HEK293T (cell line): ENCODE data around the gene MLLT10.

Source experiments
- BHLHE40 ChIP-seq: fragments of 450-650 bp; IDR thresholded peaks from 2 replicates; pipeline ENCODE4 v1.6.1; 2016; ENCODE audit warnings: mild to moderate bottlenecking, moderate library complexity, borderline replicate concordance
- ELF4 ChIP-seq: fragments of 450-650 bp; IDR thresholded peaks from 2 replicates; pipeline ENCODE4 v1.6.1; 2017; ENCODE audit warnings: antibody characterized with exemption
- FOXA1 ChIP-seq: fragments of 450-650 bp; IDR thresholded peaks from 2 replicates; pipeline ENCODE4 v1.6.1; 2016; ENCODE audit warnings: mild to moderate bottlenecking
- FOXK2 ChIP-seq: fragments of 450-650 bp; IDR thresholded peaks from 2 replicates; pipeline ENCODE4 v1.6.1; 2016; ENCODE audit warnings: mild to moderate bottlenecking
- FOXM1 ChIP-seq: fragments of 450-650 bp; IDR thresholded peaks from 2 replicates; pipeline ENCODE4 v1.6.1; 2017; ENCODE audit warnings: mild to moderate bottlenecking, borderline replicate concordance
- HDGF ChIP-seq: fragments of 450-650 bp; IDR thresholded peaks from 2 replicates; pipeline ENCODE4 v1.6.1; 2017; ENCODE audit warnings: antibody characterized with exemption, borderline replicate concordance
- L3MBTL2 ChIP-seq: fragments of 450-650 bp; conservative IDR thresholded peaks from 2 replicates; pipeline ENCODE4 v1.6.1; 2016; ENCODE audit warnings: mild to moderate bottlenecking
- LEF1 ChIP-seq: fragments of 450-650 bp; IDR thresholded peaks from 2 replicates; pipeline ENCODE4 v1.6.1; 2017; ENCODE audit warnings: mild to moderate bottlenecking, borderline replicate concordance
- NFRKB ChIP-seq: fragments of 450-650 bp; IDR thresholded peaks from 2 replicates; pipeline ENCODE4 v1.6.1; 2016; ENCODE audit warnings: mild to moderate bottlenecking, moderate library complexity
- SP1 ChIP-seq: fragments of 450-650 bp; IDR thresholded peaks from 2 replicates; pipeline ENCODE4 v1.6.1; 2017
- SUZ12 ChIP-seq: fragments of 450-650 bp; IDR thresholded peaks from 2 replicates; pipeline ENCODE4 v1.6.1; 2016; ENCODE audit warnings: mild to moderate bottlenecking
- TARDBP ChIP-seq: fragments of 450-650 bp; IDR thresholded peaks from 2 replicates; pipeline ENCODE4 v1.6.1; 2016
- ZNF384 ChIP-seq: fragments of 450-650 bp; IDR thresholded peaks from 2 replicates; pipeline ENCODE4 v1.6.1; 2016
- TF ChIP-seq, protein P1 (sequence below): fragments of 450-650 bp; IDR thresholded peaks from 2 replicates; pipeline ENCODE4 v1.6.1; 2016

GRCh38 chr10:21535494-21535965, 1.5 kb downstream of the MLLT10 start:
- TF ChIP-seq SP1 (no peak), TARDBP (no peak), FOXA1 (no peak), FOXM1 (no peak), ELF4 (no peak), ZNF384 (no peak), FOXK2 (no peak), NFRKB (no peak), HDGF (no peak), SUZ12 (no peak), L3MBTL2 (no peak), LEF1 (no peak), BHLHE40 (no peak)
- TF ChIP-seq, protein P1, sequence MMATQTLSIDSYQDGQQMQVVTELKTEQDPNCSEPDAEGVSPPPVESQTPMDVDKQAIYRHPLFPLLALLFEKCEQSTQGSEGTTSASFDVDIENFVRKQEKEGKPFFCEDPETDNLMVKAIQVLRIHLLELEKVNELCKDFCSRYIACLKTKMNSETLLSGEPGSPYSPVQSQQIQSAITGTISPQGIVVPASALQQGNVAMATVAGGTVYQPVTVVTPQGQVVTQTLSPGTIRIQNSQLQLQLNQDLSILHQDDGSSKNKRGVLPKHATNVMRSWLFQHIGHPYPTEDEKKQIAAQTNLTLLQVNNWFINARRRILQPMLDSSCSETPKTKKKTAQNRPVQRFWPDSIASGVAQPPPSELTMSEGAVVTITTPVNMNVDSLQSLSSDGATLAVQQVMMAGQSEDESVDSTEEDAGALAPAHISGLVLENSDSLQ = no peak
